DND-41 (cell line): ENCODE data around the gene ZNF841.
"Not testable (repeated sequence)": the region's sequence is repeated elsewhere in the genome, so short reads cannot be mapped to it uniquely, and the experiment has no call there.

Experiments
- EZH2 ChIP-seq: IDR thresholded peaks from 3 replicates; pipeline ENCODE4 v1.6.1; 2012; ENCODE audit warnings: borderline replicate concordance, low read depth, mild to moderate bottlenecking, moderate library complexity, low read length, inconsistent platforms; ENCODE audit not compliant: severe bottlenecking
- TF ChIP-seq, protein P1 (sequence below): IDR thresholded peaks from 2 replicates; pipeline ENCODE4 v1.5.1; 2012; ENCODE audit warnings: borderline replicate concordance, low read length, moderate library complexity, mild to moderate bottlenecking; ENCODE audit not compliant: poor library complexity, severe bottlenecking; ENCODE audit errors: extremely low read depth

- TF ChIP-seq, protein P1, sequence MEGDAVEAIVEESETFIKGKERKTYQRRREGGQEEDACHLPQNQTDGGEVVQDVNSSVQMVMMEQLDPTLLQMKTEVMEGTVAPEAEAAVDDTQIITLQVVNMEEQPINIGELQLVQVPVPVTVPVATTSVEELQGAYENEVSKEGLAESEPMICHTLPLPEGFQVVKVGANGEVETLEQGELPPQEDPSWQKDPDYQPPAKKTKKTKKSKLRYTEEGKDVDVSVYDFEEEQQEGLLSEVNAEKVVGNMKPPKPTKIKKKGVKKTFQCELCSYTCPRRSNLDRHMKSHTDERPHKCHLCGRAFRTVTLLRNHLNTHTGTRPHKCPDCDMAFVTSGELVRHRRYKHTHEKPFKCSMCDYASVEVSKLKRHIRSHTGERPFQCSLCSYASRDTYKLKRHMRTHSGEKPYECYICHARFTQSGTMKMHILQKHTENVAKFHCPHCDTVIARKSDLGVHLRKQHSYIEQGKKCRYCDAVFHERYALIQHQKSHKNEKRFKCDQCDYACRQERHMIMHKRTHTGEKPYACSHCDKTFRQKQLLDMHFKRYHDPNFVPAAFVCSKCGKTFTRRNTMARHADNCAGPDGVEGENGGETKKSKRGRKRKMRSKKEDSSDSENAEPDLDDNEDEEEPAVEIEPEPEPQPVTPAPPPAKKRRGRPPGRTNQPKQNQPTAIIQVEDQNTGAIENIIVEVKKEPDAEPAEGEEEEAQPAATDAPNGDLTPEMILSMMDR, result not testable (repeated sequence)
- not testable (repeated sequence) for TF ChIP-seq EZH2
Measured at GRCh38 chr19:52096416-52096815, 851 bp upstream of the ZNF841 start.
